Endothelial cell (in vitro differentiated cells): ENCODE results near the gene XAB2. TPM values are rescaled to one million over a fixed set of nuclear protein-coding genes. Genes with fewer than 3 reads are reported as not detected.

Source experiments
- DNase-seq: peaks from one replicate; pipeline ENCODE4 v3.0.0; 2021; ENCODE audit warnings: low spot score
- H3K27ac Mint-ChIP-seq: one replicate; pipeline ENCODE4 v1.8.0; 2021; ENCODE audit warnings: mixed read lengths, inconsistent platforms; ENCODE audit not compliant: unreplicated experiment
- H3K27me3 Mint-ChIP-seq: one replicate; pipeline ENCODE4 v1.8.0; 2021; ENCODE audit warnings: mild to moderate bottlenecking, moderate library complexity, mixed read lengths, inconsistent platforms; ENCODE audit not compliant: unreplicated experiment
- H3K36me3 Mint-ChIP-seq: one replicate; pipeline ENCODE4 v1.8.0; 2021; ENCODE audit warnings: mild to moderate bottlenecking, low read depth, mixed read lengths, inconsistent platforms; ENCODE audit not compliant: unreplicated experiment
- H3K4me1 Mint-ChIP-seq: one replicate; pipeline ENCODE4 v1.8.0; 2021; ENCODE audit warnings: mild to moderate bottlenecking, mixed read lengths, inconsistent platforms; ENCODE audit not compliant: unreplicated experiment
- H3K4me3 Mint-ChIP-seq: one replicate; pipeline ENCODE4 v1.8.0; 2021; ENCODE audit warnings: mild to moderate bottlenecking, mixed read lengths, inconsistent platforms; ENCODE audit not compliant: unreplicated experiment
- H3K9me3 Mint-ChIP-seq: one replicate; pipeline ENCODE4 v1.8.0; 2021; ENCODE audit warnings: mixed read lengths, inconsistent platforms; ENCODE audit not compliant: unreplicated experiment
- CTCF ChIP-seq: fragments of 200-600 bp; sonication (generic); IDR thresholded peaks from one replicate; pipeline ENCODE4 v1.5.0; 2021; ENCODE audit warnings: antibody characterized with exemption; ENCODE audit not compliant: unreplicated experiment
- total RNA-seq: library from RNA; stranded (reverse); fragmentation: NEBNext Ultra II Directional; extraction: Animal tissue kit (Norgen Biotek cat#: 25700); gene quantifications from one replicate; pipeline ENCODE4 v1.2.1, GENCODE V29; 2021; ENCODE audit not compliant: unreplicated experiment

XAB2 gene
- total RNA-seq, 1 donor from 2014 or later, result 46.1 TPM

- H3K4me3 Mint-ChIP-seq, result no peak overlapping the region
Measured at GRCh38 chr19:7674010-7675005, 45.0 kb upstream of the XAB2 start.

GRCh38 chr19:7672522-7672921 lies 43.2 kb upstream of the XAB2 start:
- H3K27ac Mint-ChIP-seq, result no peak overlapping the region
- H3K9me3 Mint-ChIP-seq, result peaks cover 4% of the 10 kb centered on the region
- H3K36me3 Mint-ChIP-seq, result no peaks in the 10 kb centered on the region
- no peak for DNase-seq
- H3K4me1 Mint-ChIP-seq, result peaks cover 4% of the 10 kb centered on the region
- no peak for TF ChIP-seq CTCF
- H3K4me3 Mint-ChIP-seq, result no peak overlapping the region
- peaks cover 20% of the 10 kb centered on the region for H3K27me3 Mint-ChIP-seq

More at GRCh38 chr19:7674010-7675005, 45.0 kb upstream of the XAB2 start:
- no peak for TF ChIP-seq CTCF
- H3K4me1 Mint-ChIP-seq, result peaks cover 4% of the 10 kb centered on the region
- no peak overlapping the region for H3K27ac Mint-ChIP-seq
- peaks cover 4% of the 10 kb centered on the region for H3K9me3 Mint-ChIP-seq
- H3K36me3 Mint-ChIP-seq, result no peaks in the 10 kb centered on the region
- DNase-seq, result no peak
- H3K27me3 Mint-ChIP-seq, result peaks cover 19% of the 10 kb centered on the region

GRCh38 chr19:7670790-7671189 lies 41.4 kb upstream of the XAB2 start:
- DNase-seq, result no peak
- H3K27me3 Mint-ChIP-seq, result peaks cover 16% of the 10 kb centered on the region
- H3K4me3 Mint-ChIP-seq, result peak overlapping the region; percentile 21
- no peak overlapping the region for H3K27ac Mint-ChIP-seq
- peaks cover 4% of the 10 kb centered on the region for H3K9me3 Mint-ChIP-seq
- H3K4me1 Mint-ChIP-seq, result peaks cover 4% of the 10 kb centered on the region
- no peak for TF ChIP-seq CTCF
- H3K36me3 Mint-ChIP-seq, result no peaks in the 10 kb centered on the region

GRCh38 chr19:7670150-7670783 lies 40.9 kb upstream of the XAB2 start:
- DNase-seq, result no peak
- Mint-ChIP-seq H3K27me3 (peaks cover 16% of the 10 kb centered on the region), H3K4me1 (peaks cover 4% of the 10 kb centered on the region), H3K27ac (no peak overlapping the region), H3K36me3 (no peaks in the 10 kb centered on the region), H3K4me3 (peak overlapping the region; percentile 21), H3K9me3 (peaks cover 4% of the 10 kb centered on the region)
- no peak for TF ChIP-seq CTCF
